Vagina (tissue), 2 donors: ENCODE results near the gene ANP32B. TPM values are rescaled to one million over a fixed set of nuclear protein-coding genes. Genes with fewer than 3 reads are reported as not detected.

ENCODE experiments used
- DNase-seq, 2 donors: peaks; one replicate each; pipeline ENCODE4 v3.0.0-alpha.2; 2017; ENCODE audit errors: extremely low spot score in 2 of 2
- H3K27ac ChIP-seq: fragments of 200-600 bp; sonication (generic); one replicate; pipeline ENCODE4 v1.5.1; 2019
- H3K27me3 ChIP-seq: fragments of 200-600 bp; sonication (generic); one replicate; pipeline ENCODE4 v1.5.1; 2019
- H3K36me3 ChIP-seq, 2 donors: fragments of 200-600 bp; sonication (generic); one replicate each; pipeline ENCODE4 v1.5.1; 2017 to 2019
- H3K4me1 ChIP-seq: fragments of 200-600 bp; sonication (generic); one replicate; pipeline ENCODE4 v1.5.1; 2019
- H3K4me3 ChIP-seq, 2 donors: fragments of 200-600 bp; sonication (generic); 1 replicate in 1 of 2; 2 replicates in 1 of 2; pipeline ENCODE4 v1.5.1; 2016 to 2019
- H3K9me3 ChIP-seq: fragments of 200-600 bp; sonication (generic); one replicate; pipeline ENCODE4 v1.5.1; 2019
- CTCF ChIP-seq, 3 experiments: fragments of 450-650 bp in 2 of 3; fragments of 200-600 bp in 1 of 3; sonication (generic) in 1 of 3; IDR thresholded peaks; one replicate each; pipeline ENCODE4 v1.5.1; 2017 to 2019; ENCODE audit warnings: antibody characterized with exemption in 3 of 3, mild to moderate bottlenecking in 2 of 3, moderate library complexity in 2 of 3
- POLR2A ChIP-seq, 2 donors: fragments of 450-650 bp; IDR thresholded peaks; one replicate each; pipeline ENCODE4 v1.6.1; 2017; ENCODE audit warnings: antibody characterized with exemption in 2 of 2, mild to moderate bottlenecking in 2 of 2, moderate library complexity in 2 of 2
- POLR2AphosphoS5 ChIP-seq, 2 donors: sonication (generic); formaldehyde crosslinking; IDR thresholded peaks; one replicate each; pipeline ENCODE4 v1.9.0; 2017; ENCODE audit warnings: antibody characterized with exemption in 2 of 2, mild to moderate bottlenecking in 2 of 2, low read depth in 1 of 2; ENCODE audit not compliant: insufficient read depth in 1 of 2
- intact Hi-C: fragments of 100-400 bp; cut with DNase I; formaldehyde crosslinking; loops from one replicate; pipeline ENCODE4 v1.15.1; 2023
- total RNA-seq: library from RNA; depleted of rRNA; stranded (reverse); fragments of >200 nt; gene quantifications from one replicate; pipeline ENCODE4 v1.2.3, GENCODE V29; 2016

The ANP32B gene
- 75.1 TPM for total RNA-seq

DNA sequence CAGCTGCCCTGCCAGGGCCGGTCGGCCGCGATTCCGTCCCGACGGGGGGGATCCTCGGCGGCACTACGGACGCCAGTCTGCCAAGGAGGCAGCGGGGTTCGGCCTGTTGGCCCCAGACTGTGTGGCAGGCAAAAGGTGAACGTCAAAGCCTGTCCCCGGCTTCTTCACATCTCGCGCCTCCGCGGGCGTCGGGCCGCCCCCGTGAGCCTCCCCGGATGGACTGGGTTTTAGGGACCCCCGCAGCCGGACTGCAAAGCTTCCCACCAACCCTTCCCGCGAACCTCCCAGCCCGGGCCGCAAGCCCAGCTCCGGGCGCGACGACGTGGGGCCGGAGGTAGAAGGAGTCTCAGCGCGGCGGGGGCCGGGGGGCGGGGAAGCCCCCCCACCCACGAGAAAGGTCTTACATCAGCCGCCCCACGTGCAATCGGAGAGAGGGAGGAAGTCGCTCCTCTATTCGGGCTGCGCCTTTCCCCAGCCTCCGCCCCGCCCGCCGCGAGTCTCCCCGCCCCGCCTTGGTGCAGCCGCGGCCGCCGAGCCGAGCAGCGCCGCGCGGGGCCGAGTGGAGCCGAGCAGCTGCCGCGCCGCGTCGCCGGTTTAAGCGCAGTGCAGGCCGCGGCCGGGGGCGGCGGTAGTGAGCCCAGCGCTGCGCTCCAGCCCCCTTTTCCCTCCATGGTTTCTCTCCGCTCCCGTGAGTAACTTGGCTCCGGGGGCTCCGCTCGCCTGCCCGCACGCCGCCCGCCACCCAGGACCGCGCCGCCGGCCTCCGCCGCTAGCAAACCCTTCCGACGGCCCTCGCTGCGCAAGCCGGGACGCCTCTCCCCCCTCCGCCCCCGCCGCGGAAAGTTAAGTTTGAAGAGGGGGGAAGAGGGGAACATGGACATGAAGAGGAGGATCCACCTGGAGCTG lies at the start of gene ANP32B:
Gene ANP32B, plus strand, starts transcription at position 659 of the 906 bp plus-strand sequence. Its CDS starts 215 bp downstream, at position 874.
- Histone ChIP-seq H3K27me3 (no peaks in the 10 kb centered on the region), H3K4me1 (peaks cover 58% of the 10 kb centered on the region), H3K36me3 (no peaks in the 10 kb centered on the region), H3K4me3 (peak within 1 kb of the TSS; percentile 96 to 98), H3K9me3 (no peaks in the 10 kb centered on the region), H3K27ac (peak within 1 kb of the TSS; percentile 100)
- TF ChIP-seq POLR2AphosphoS5 (IDR thresholded peaks at IDR 0.05; ENCODE audit: insufficient read depth in 1 of 2, low read depth in 1 of 2) (peak in 1 of 2 donors; percentile 77), CTCF (IDR thresholded peaks at IDR 0.05) (peak; percentile 46 to 79 (median 64)), POLR2A (IDR thresholded peaks at IDR 0.05) (peak in 1 of 2 donors; percentile 26)
- intact Hi-C loops = loop anchor here (5.0 to 10.0 kb wide), 2 partner anchors 58 to 74 kb away; partner anchors contain the start of genes NANS and TRMO
- no peak for DNase-seq

DNA sequence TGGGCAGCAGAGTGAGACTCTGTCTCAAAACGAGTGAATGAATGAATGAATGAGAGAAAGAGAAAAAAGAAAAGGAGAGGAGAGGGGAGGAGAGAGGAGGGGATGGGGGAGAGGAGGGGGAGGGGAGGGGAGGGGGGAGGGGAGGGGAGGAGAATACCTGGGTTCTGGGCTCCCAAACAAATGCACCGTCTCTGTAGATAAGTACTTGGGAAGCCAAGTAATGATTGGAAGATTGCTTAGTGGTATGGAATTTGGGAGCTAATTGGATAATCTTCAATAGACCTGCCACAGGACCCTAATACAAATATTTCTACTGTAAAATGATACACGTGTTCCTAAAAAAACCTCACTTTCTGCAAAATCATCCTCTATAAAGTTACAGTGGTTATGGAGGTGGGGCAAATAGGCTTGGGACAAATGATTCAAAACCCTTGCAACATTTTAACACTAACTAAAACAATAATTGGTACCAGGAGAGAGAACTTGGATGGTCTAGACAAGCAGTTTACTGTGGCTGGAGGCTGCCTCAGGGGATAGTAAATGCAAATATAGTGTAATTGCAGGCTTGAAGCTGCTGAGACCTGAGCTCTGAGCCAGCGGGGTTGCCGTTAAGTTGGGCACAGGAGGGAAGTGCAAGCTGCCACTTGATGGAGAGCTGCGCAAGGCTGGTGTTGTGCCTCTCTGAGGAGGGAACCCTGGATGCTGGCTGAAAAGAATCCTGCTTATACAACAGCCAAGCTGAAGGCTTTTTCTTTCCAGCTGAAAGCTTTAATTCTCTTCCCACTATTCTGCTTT lies 48.6 kb upstream of the ANP32B start:
- Histone ChIP-seq H3K36me3 (no peaks in the 10 kb centered on the region), H3K27me3 (no peaks in the 10 kb centered on the region), H3K4me3 (no peak overlapping the region), H3K4me1 (no peaks in the 10 kb centered on the region), H3K9me3 (no peaks in the 10 kb centered on the region), H3K27ac (no peak overlapping the region)
- DNase-seq = no peak
- TF ChIP-seq POLR2AphosphoS5 (IDR thresholded peaks at IDR 0.05; ENCODE audit: insufficient read depth in 1 of 2, low read depth in 1 of 2) = no peak
- intact Hi-C loops = no loop called here

DNA sequence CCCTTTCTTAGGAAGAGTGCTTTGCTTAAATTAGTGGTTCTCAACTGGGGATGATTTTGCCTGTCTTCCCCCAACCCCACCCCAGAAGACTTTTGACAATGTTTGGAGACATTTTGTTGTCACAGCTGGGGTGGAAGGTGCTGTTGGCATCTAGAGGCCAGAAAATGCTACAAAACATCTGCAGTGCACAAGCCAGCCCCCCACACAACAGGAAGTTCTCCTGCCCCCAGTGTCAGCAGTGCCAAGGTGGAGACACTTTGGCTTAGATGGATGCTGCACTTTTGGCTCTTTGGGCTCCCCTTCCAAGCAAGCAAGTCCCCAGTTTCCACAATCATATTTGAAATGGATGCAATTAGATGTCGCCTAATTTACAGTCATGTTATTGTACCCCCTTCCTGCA lies 47.9 kb upstream of the ANP32B start:
- H3K9me3 ChIP-seq = no peaks in the 10 kb centered on the region
- H3K27me3 ChIP-seq = no peaks in the 10 kb centered on the region

DNA sequence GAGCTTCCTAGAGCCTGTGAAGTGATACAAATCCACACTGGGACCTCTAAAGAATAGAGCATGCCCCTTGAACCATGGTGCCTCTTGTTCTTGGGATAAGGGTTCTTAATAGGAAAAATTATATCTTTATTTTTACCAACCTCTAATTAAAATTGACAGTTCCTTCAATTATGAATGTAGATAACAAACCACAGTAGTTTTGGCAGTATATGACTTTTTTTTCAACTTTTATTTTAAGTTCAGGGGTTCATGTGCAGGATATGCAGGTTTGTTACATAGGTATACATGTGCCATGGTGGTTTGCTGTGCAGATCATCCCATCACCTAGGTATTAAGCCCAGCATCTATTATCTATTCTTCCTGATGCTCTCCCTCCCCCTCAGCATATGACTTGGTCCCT lies 46.1 kb upstream of the ANP32B start:
- Histone ChIP-seq H3K36me3 (no peaks in the 10 kb centered on the region), H3K27ac (no peak overlapping the region), H3K9me3 (no peaks in the 10 kb centered on the region), H3K4me3 (no peak overlapping the region), H3K27me3 (no peaks in the 10 kb centered on the region), H3K4me1 (no peaks in the 10 kb centered on the region)
- intact Hi-C loops = no loop called here
- no peak for DNase-seq
- TF ChIP-seq CTCF (IDR thresholded peaks at IDR 0.05) (no peak), POLR2AphosphoS5 (IDR thresholded peaks at IDR 0.05; ENCODE audit: insufficient read depth in 1 of 2, low read depth in 1 of 2) (no peak), POLR2A (IDR thresholded peaks at IDR 0.05) (no peak)

More for the DNA sequence above, 47.9 kb upstream of the ANP32B start:
- H3K4me3 ChIP-seq = no peak overlapping the region
- no peak for DNase-seq
- TF ChIP-seq CTCF (IDR thresholded peaks at IDR 0.05) (no peak), POLR2A (IDR thresholded peaks at IDR 0.05) (no peak), POLR2AphosphoS5 (IDR thresholded peaks at IDR 0.05; ENCODE audit: insufficient read depth in 1 of 2, low read depth in 1 of 2) (no peak)
- H3K4me1 ChIP-seq = no peaks in the 10 kb centered on the region
- H3K36me3 ChIP-seq = no peaks in the 10 kb centered on the region
- intact Hi-C loops = no loop called here
- no peak overlapping the region for H3K27ac ChIP-seq

DNA sequence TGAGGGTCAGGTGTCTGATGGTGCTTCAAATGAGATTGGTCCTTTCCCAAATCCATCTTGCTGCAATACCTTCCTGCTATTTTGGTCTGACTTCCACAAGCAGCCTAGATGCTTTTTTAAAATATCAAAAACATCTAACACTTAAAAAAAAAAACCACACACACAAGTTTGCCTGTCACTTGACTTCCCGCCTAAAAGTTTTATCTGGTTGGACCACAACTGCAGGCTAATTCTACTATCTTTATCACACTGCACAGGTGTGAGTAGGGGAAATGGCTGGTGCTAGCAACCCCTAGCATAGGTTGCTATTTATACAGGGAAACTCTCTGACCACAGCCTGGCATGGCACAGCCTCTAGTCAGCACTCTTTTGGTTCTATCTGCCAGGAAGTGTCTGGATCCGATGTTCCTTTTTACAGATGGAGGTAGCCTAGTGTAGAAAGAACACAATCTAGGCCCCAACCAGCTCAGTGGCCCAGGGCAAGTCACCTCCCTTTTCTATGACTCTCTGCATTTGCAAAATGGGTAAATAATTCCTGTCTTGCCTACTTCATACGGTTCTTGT lies 45.0 kb upstream of the ANP32B start, which contains the start of gene HEMGN:
Gene HEMGN, minus strand, starts transcription at position 92 of the 564 bp plus-strand sequence. Its CDS starts 36 bp downstream, at position 56.
- TF ChIP-seq POLR2AphosphoS5 (IDR thresholded peaks at IDR 0.05; ENCODE audit: insufficient read depth in 1 of 2, low read depth in 1 of 2) (no peak), POLR2A (IDR thresholded peaks at IDR 0.05) (no peak), CTCF (IDR thresholded peaks at IDR 0.05) (no peak)
- H3K36me3 ChIP-seq = no peaks in the 10 kb centered on the region
- no peak within 1 kb of the TSS for H3K4me3 ChIP-seq
- no peaks in the 10 kb centered on the region for H3K4me1 ChIP-seq
- no peak for DNase-seq
- no peaks in the 10 kb centered on the region for H3K9me3 ChIP-seq
- H3K27ac ChIP-seq = no peak within 1 kb of the TSS
- no peaks in the 10 kb centered on the region for H3K27me3 ChIP-seq
- intact Hi-C loops = no loop called here
